GM18526 (cell line): ENCODE measurements around the gene PPP1R3E.

Source experiments
- POLR2A ChIP-seq: IDR thresholded peaks from 3 replicates; pipeline ENCODE4 v1.6.1; 2011; ENCODE audit not compliant: insufficient read length; ENCODE audit errors: extremely low read depth

PPP1R3E gene

GRCh38 chr14:23326491-23327332, 24.1 kb upstream of the PPP1R3E start:
- TF ChIP-seq POLR2A, result no peak

DNA sequence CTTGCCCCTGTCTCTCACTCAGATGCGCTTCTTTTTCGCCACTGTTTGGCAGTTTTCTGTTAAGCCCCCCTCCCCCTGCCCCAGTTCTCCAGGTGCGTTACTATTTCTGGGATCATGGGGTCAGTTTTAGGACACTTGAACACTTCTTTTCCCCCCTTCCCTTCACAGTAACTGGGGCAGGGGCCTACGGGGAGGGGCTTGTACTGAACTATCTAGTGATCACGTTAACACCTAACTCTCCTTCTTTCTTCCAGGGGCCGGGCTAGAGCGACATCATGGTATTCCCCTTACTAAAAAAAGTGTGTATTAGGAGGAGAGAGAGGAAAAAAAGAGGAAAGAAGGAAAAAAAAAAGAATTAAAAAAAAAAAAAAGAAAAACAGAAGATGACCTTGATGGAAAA, 22.3 kb upstream of the PPP1R3E start:
- TF ChIP-seq POLR2A, result no peak

DNA sequence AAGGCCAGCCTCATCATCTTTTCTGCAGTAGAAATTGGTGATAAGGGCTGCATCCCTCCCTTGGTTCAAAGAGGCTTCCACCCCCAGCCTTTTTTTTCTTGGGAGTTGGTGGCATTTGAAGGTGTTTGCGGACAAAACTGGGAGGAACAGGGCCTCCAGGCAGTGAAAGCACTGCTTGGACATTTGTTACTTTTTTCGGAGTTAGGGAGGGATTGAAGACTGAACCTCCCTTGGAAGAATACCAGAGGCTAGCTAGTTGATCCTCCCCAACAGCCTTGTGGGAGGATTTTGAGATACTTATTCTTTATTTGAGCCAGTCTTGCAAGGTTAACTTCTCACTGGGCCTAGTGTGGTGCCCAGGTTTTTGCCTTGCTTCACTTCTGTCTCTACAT, 21.8 kb upstream of the PPP1R3E start:
- TF ChIP-seq POLR2A, result no peak

DNA sequence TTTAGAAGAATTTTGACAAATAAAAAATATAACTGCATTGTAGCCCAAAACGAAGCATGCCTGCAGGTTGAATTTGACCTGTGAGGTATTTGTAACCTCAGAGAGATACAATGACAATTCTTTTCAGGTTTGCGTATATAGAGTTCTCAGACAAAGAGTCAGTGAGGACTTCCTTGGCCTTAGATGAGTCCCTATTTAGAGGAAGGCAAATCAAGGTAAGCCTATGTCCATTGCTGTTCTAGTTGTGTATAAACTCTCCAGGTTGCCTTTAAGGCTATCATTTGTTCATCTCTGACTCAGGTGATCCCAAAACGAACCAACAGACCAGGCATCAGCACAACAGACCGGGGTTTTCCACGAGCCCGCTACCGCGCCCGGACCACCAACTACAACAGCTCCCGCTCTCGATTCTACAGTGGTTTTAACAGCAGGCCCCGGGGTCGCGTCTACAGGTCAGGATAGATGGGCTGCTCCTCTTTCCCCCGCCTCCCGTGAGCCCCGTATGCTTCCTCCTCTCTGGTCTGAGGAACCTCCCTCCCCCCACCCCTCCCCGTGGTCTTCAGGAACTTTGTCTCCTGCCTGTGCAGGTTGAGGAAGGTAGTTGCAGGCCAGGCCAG, 21.3 kb upstream of the PPP1R3E start:
- no peak for TF ChIP-seq POLR2A

DNA sequence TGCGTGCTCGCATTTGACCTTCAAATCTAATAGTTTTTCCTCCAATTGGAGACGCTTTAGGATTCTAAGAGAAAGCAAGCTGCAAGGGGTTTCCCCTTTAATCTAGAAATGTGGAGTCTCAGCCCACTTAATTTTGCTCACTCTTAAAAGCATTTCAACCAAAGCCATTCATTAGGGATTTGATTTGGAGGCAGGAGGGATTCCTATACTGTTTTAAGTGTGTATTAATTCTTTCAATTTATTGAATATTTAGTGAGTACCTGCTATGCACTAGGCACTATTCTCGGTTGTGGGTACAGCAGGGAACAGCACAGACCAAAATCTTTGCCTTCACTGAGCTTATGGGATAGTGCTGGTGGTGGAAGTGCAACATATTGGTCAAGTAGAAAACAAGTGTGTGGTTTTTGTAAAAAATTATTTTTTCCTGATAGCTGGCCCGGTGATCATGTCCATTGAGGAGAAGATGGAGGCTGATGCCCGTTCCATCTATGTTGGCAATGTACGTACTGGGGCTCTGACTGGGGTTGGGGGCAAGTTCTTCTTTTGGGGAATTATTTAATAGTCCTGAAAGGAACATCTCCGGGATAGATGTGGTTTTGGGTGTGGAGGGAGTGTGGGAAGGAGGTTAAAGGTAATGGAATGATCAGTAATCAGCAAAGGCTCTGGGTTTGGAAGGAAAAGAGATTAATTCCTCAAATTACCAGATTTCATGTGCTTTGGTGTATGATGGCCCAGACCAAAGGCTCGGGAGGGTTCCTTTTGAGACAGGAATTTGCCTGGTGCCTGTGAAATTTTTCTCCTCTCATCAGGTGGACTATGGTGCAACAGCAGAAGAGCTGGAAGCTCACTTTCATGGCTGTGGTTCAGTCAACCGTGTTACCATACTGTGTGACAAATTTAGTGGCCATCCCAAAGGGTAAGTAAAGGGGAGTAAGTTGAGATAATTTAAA, 20.2 kb upstream of the PPP1R3E start:
- TF ChIP-seq POLR2A, result no peak

DNA sequence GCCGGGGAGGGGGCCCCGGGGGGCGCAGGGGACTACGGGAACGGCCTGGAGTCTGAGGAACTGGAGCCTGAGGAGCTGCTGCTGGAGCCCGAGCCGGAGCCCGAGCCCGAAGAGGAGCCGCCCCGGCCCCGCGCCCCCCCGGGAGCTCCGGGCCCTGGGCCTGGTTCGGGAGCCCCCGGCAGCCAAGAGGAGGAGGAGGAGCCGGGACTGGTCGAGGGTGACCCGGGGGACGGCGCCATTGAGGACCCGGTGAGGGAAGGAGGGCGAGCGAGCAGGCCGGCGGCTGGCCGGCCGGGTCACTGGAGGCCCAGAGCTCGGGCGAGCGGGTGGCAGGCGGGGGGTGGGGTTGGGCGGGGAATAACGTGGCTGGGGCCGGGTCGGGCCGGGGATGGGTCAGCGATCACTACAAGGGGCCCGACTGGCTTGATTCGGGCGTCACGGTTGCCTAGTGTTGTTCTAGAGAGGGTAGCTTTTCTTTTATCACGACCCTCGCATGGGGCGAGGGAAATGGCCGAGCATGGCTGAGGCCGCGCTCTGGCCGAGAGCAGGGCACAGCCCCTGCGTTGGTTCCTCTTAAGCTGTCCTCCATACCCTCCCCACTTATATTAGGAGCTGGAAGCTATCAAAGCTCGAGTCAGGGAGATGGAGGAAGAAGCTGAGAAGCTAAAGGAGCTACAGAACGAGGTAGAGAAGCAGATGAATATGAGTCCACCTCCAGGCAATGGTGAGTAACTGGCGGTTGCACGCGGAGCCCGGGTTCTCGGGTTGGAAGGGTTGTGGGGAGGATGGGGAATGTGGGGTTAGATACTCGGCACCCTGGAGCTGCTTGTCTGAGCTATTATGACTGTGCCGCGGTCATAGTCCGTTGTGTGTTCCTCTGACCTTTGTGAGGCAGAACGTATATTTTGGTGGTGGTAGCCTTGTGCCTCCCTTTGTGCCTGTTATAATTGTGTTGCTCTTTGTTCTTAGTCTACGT, 19.2 kb upstream of the PPP1R3E start:
- peak; percentile 35 for TF ChIP-seq POLR2A

- TF ChIP-seq POLR2A, result peak; percentile 72
Observed at GRCh38 chr14:23320584-23321571, 18.2 kb upstream of the PPP1R3E start, which contains the start of gene PABPN1. Gene PABPN1, plus strand, starts transcription at chr14:23321457. Its CDS starts 13 bp downstream, at chr14:23321470.

- TF ChIP-seq POLR2A, result no peak
Observed at GRCh38 chr14:23319746-23320583, 17.3 kb upstream of the PPP1R3E start.

DNA sequence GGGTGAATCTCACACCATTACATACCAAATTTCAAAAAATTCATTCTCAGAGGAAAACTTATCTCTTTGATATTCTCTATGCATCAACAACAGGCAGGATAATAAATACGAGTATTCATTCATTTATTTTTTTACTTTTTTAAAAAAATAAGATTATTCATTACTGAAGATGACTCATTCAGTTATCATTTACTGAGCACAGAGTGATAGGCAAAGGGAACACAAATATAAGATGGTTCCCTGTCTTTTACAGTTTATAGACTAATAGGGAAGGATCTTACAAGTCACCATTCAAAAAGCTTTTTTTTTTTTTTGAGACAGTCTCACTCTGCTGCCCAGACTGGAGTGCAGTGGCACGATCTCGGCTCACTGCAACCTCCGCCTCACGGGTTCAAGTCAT, 13.6 kb upstream of the PPP1R3E start:
- no peak for TF ChIP-seq POLR2A

DNA sequence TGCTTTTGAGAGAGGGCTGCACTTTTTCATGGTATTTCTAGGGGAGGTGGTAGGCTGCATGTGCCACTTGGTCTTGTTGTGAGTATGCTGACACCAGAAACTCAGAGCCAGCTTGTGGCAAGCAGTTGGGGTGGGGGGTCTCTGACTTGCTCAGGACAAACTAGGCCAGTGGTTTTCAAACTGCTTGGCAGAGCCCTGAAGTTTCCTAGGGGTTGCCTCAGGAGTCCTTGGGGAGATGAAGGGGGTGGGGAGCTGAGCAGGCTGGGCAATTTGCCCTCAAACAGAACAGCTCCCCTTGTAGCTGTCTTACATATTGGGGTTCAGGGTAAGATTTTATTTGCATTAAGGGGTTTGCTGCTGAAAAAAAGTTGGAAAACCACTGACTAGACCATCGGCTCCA, 7.9 kb upstream of the PPP1R3E start:
- no peak for TF ChIP-seq POLR2A

- no peak for TF ChIP-seq POLR2A
Observed at GRCh38 chr14:23308721-23309445, 6.2 kb upstream of the PPP1R3E start.
